ENCODE data around the gene SYNPR.

DNA sequence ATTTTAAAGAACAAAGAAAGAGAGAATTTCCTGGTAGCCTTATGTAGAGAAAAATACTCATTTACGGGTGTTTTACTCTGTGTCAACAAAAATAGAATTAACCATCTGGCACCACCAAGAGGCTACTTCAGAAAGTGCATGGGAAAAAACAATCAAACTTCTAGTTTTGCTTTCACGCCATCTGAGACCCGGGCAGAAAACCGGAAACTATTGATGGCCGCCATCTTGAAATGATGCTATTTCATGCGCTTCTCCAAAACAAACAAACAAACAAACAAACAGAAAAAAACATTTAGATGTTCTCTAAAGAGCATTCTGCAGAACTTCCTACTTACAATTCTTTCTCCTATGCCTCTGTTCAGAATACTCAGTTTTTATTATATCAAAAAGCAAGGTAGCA lies 49.4 kb upstream of the SYNPR start:
- peak; percentile 62 to 74 for TF ChIP-seq CTCF (conservative IDR thresholded peaks at IDR 0.05 in 1 of 2, IDR thresholded peaks at IDR 0.05 in 1 of 2; ENCODE audit: extremely low read depth in 1 of 2, insufficient read depth in 1 of 2, low read depth in 1 of 2, low read length in 2 of 2)
- no peak for TF ChIP-seq EZH2 (IDR thresholded peaks at IDR 0.05; ENCODE audit: borderline replicate concordance, low read length)

All from mammary epithelial cell (primary cell).